ENCODE measurements around the gene SEBOX. TPM values are rescaled to one million over a fixed set of nuclear protein-coding genes. Genes with fewer than 3 reads are reported as not detected.
A peak's percentile ranks its signal among the peaks of the same experiment; 100 is the strongest.

The SEBOX gene, protein sequence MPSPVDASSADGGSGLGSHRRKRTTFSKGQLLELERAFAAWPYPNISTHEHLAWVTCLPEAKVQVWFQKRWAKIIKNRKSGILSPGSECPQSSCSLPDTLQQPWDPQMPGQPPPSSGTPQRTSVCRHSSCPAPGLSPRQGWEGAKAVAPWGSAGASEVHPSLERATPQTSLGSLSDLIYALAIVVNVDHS
- not detected for total RNA-seq

DNA sequence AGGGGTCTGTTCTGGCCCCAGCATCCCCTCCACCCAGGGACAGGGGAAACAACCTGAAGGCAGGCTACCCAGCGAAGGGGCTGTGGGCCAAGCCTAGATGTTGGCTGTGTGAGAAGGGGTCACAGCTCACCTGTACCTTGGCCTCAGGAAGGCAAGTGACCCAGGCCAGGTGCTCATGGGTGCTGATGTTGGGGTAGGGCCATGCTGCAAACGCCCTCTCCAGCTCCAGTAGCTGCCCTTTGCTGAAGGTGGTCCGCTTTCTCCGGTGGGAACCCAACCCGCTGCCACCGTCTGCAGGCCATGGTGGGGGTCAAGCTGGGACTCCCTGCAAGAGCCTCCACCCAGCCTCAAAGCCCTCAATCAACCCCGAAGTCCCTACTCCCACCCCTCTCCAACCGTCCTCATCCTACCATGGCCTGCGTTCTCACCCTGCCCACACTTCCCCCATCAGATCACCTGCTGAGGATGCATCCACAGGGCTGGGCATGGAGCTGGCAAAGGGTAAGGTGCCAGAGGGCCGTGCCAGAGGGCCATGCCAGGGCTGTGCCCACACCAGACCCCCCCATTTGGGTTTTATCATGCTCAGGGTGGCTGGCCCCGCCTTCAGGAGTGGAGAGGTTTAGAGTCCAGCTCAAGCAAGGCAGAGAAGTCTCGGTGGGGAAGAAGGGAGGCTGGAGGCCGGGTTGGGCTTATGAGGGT is at the start of gene SEBOX:
TSS of gene SEBOX (minus strand) at position 535 of the 699 bp plus-strand sequence. CDS start at position 487, 48 bp downstream.
- WGBS: 92% methylated on average over 12 of the region's 13 CpGs
- DNase-seq (ENCODE audit: low spot score): no peak

DNA sequence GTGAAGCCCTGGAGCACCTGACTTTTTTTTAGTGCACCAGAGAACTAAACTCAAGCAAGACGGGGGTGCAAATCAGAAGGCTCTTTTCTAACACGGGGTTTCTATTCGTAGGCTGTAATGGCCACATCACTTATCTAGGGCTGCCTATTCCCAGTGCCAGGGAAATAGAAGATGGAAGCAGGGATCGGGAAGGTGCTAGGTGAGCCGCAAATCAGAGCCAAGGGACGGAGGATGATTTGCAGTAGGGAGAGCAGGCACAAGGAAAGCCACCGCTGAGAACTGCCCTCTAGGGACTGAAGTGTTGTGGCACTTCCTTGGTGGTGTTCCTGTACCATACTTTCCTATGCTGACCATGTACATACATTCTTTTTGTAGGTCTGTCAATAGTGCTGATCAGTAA is 48.8 kb upstream of the SEBOX start:
- H3K27me3 ChIP-seq (replicated peaks; ENCODE audit: insufficient read depth): no peaks in the 10 kb centered on the region
- H3K9me3 ChIP-seq: no peaks in the 10 kb centered on the region
- H3K4me1 ChIP-seq (replicated peaks): no peaks in the 10 kb centered on the region
- intact Hi-C loops (cut with DNase I): no loop called here
- no peak for DNase-seq (ENCODE audit: low spot score)
- TF ChIP-seq, protein P1, sequence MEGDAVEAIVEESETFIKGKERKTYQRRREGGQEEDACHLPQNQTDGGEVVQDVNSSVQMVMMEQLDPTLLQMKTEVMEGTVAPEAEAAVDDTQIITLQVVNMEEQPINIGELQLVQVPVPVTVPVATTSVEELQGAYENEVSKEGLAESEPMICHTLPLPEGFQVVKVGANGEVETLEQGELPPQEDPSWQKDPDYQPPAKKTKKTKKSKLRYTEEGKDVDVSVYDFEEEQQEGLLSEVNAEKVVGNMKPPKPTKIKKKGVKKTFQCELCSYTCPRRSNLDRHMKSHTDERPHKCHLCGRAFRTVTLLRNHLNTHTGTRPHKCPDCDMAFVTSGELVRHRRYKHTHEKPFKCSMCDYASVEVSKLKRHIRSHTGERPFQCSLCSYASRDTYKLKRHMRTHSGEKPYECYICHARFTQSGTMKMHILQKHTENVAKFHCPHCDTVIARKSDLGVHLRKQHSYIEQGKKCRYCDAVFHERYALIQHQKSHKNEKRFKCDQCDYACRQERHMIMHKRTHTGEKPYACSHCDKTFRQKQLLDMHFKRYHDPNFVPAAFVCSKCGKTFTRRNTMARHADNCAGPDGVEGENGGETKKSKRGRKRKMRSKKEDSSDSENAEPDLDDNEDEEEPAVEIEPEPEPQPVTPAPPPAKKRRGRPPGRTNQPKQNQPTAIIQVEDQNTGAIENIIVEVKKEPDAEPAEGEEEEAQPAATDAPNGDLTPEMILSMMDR (IDR thresholded peaks at IDR 0.05): no peak
- no peak for TF ChIP-seq POLR2A (IDR thresholded peaks at IDR 0.05)
- TF ChIP-seq POLR2AphosphoS5 (IDR thresholded peaks at IDR 0.05): no peak
- H3K4me3 ChIP-seq: no peak overlapping the region
- H3K27ac ChIP-seq: no peak overlapping the region
- no peaks in the 10 kb centered on the region for H3K36me3 ChIP-seq
- 70% methylated on average over 7 of the region's 7 CpGs for WGBS

More for the DNA sequence above, at the start of gene SEBOX:
- Histone ChIP-seq H3K9me3 (no peaks in the 10 kb centered on the region), H3K36me3 (peaks cover 3 to 9% of the 10 kb centered on the region in 2 donors), H3K4me1 (replicated peaks) (no peaks in the 10 kb centered on the region), H3K27me3 (replicated peaks; ENCODE audit: insufficient read depth) (no peaks in the 10 kb centered on the region), H3K27ac (no peak within 1 kb of the TSS), H3K4me3 (no peak within 1 kb of the TSS)
- intact Hi-C loops (cut with DNase I): no loop called here
- no peak for TF ChIP-seq POLR2A (IDR thresholded peaks at IDR 0.05)
- no peak for TF ChIP-seq POLR2AphosphoS5 (IDR thresholded peaks at IDR 0.05)
- TF ChIP-seq, protein P1 (IDR thresholded peaks at IDR 0.05): no peak

DNA sequence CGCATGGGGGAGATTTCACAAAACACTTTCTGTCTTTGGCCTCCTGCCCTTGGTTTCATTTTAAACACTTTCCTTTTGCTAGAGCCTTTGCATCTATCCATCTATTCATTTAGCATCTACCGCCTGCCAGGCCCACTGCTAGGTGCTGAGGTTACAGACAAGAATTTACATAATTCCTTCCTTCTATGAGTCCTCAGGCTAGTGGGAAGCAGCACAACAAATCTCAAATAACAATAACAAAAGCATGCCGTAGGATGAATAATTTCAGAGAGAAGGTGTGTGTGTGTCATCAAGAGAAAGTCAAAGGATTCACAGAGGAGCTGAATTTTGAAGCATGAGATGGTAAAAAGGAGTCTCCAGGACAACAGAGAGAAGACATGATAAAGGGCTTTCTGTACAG is 47.1 kb upstream of the SEBOX start:
- no peaks in the 10 kb centered on the region for H3K4me1 ChIP-seq (replicated peaks)
- no peak overlapping the region for H3K4me3 ChIP-seq
- intact Hi-C loops (cut with DNase I): no loop called here
- H3K36me3 ChIP-seq: no peaks in the 10 kb centered on the region
- no peaks in the 10 kb centered on the region for H3K9me3 ChIP-seq
- TF ChIP-seq, protein P1 (IDR thresholded peaks at IDR 0.05): no peak
- no peak for TF ChIP-seq POLR2AphosphoS5 (IDR thresholded peaks at IDR 0.05)
- WGBS: 86% methylated on average over 3 of the region's 3 CpGs
- H3K27ac ChIP-seq: no peak overlapping the region
- no peaks in the 10 kb centered on the region for H3K27me3 ChIP-seq (replicated peaks; ENCODE audit: insufficient read depth)
- DNase-seq (ENCODE audit: low spot score): no peak

DNA sequence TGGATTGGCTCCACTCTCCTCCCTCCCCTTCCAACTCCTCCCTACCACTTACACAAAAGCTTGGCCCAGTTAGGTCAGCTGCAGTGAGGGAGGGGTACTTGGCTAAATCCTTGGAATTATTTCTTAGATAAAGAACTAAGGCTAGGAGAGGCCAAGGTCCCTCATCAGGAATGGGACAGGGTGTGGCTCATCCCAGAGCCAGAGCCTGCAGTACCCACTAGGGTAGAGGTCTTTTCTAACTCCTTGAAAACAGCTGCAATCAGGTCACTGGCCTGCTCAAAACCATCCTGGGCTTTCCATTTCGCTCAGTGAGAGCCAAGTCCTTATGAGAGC is 42.9 kb upstream of the SEBOX start:
- Histone ChIP-seq H3K4me1 (replicated peaks) (peaks cover 2% of the 10 kb centered on the region), H3K4me3 (no peak overlapping the region), H3K27me3 (replicated peaks; ENCODE audit: insufficient read depth) (no peaks in the 10 kb centered on the region), H3K9me3 (no peaks in the 10 kb centered on the region), H3K36me3 (no peaks in the 10 kb centered on the region), H3K27ac (peak overlapping the region in 1 of 2 donors; percentile 27)
- no peak for DNase-seq (ENCODE audit: low spot score)
- intact Hi-C loops (cut with DNase I): no loop called here
- WGBS: 75% methylated on average over 1 of the region's 1 CpG
- TF ChIP-seq POLR2AphosphoS5 (IDR thresholded peaks at IDR 0.05) (no peak), POLR2A (IDR thresholded peaks at IDR 0.05) (no peak)
- TF ChIP-seq, protein P1 (IDR thresholded peaks at IDR 0.05): no peak

All from prostate gland (tissue), 2 donors.